GM13977 (cell line): ENCODE data around the gene PRCC.

ENCODE experiments used
- DNase-seq: peaks from one replicate; pipeline ENCODE4 v3.0.0; 2012; ENCODE audit warnings: low spot score
- CTCF ChIP-seq: IDR thresholded peaks from 2 replicates; pipeline ENCODE4 v1.5.1; 2012; ENCODE audit warnings: mild to moderate bottlenecking, control low read depth; ENCODE audit not compliant: insufficient read depth; ENCODE audit errors: extremely low read depth, missing control alignments
- in situ Hi-C: fragments of 300-500 bp; cut with MboI; formaldehyde crosslinking; loops from one replicate; pipeline ENCODE4 v1.12.0; 2022; ENCODE audit warnings: low sequenced_read_pairs, low pct_unique_long_range_greater_than_20kb, mixed read lengths, inconsistent platforms; ENCODE audit not compliant: unreplicated experiment

Gene PRCC

GRCh38 chr1:156748670-156749418 lies 18.5 kb upstream of the PRCC start:
- TF ChIP-seq CTCF = no peak
- in situ Hi-C loops = no loop called here
- DNase-seq = no peak

GRCh38 chr1:156749419-156750118 lies 17.8 kb upstream of the PRCC start:
- no peak for DNase-seq
- in situ Hi-C loops = no loop called here
- no peak for TF ChIP-seq CTCF

- in situ Hi-C loops = no loop called here
- no peak for DNase-seq
- TF ChIP-seq CTCF = no peak
These were observed 17.1 kb upstream of the PRCC start for GRCh38 chr1:156750191-156750672.

GRCh38 chr1:156750711-156751450 lies 16.5 kb upstream of the PRCC start:
- DNase-seq = no peak
- in situ Hi-C loops = no loop called here
- TF ChIP-seq CTCF = no peak

GRCh38 chr1:156751451-156751756 lies 15.9 kb upstream of the PRCC start, which contains the start of gene HDGF:
Gene HDGF, minus strand, starts transcription at chr1:156751675. Its CDS starts 246 bp downstream, at chr1:156751429.
- in situ Hi-C loops = no loop called here
- TF ChIP-seq CTCF = no peak
- no peak for DNase-seq

- TF ChIP-seq CTCF = no peak
- in situ Hi-C loops = no loop called here
- DNase-seq = peak; percentile 97
These were observed 15.4 kb upstream of the PRCC start for GRCh38 chr1:156751757-156752481.
